ENCODE measurements around the gene KDM2B.

Gene KDM2B

GRCh38 chr12:121383601-121384021 lies 197.2 kb downstream of the KDM2B start:
- DNase-seq (ENCODE audit: low spot score) = no peak
- Histone ChIP-seq H3K27ac (no peak overlapping the region), H3K4me3 (no peak overlapping the region)
- TF ChIP-seq, protein P1, sequence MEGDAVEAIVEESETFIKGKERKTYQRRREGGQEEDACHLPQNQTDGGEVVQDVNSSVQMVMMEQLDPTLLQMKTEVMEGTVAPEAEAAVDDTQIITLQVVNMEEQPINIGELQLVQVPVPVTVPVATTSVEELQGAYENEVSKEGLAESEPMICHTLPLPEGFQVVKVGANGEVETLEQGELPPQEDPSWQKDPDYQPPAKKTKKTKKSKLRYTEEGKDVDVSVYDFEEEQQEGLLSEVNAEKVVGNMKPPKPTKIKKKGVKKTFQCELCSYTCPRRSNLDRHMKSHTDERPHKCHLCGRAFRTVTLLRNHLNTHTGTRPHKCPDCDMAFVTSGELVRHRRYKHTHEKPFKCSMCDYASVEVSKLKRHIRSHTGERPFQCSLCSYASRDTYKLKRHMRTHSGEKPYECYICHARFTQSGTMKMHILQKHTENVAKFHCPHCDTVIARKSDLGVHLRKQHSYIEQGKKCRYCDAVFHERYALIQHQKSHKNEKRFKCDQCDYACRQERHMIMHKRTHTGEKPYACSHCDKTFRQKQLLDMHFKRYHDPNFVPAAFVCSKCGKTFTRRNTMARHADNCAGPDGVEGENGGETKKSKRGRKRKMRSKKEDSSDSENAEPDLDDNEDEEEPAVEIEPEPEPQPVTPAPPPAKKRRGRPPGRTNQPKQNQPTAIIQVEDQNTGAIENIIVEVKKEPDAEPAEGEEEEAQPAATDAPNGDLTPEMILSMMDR (IDR thresholded peaks at IDR 0.05) = no peak

DNA sequence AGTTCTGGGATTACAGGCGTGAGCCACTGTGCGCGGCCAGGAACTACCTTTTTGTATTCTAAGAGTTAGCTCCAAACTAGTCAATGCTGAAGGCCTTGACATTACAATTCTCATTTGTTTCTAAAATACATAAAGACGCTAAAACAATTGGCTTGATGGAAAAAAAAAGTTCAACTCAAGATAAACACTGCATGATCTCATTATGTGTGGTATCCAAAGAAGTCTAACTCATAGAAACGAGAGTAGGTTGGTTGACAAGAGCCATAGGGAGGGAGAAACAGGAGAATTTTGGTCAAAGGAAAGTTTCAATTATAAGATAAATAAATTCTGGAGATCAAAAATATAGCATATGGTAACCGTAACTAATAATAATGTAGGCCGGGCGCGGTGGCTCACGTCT lies 200.9 kb downstream of the KDM2B start:
- Histone ChIP-seq H3K4me3 (no peak overlapping the region), H3K27ac (no peak overlapping the region)
- no peak for DNase-seq (ENCODE audit: low spot score)
- TF ChIP-seq, protein P1 (IDR thresholded peaks at IDR 0.05) = no peak
